ENCODE measurements around the gene IQCF5. TPM values are rescaled to one million over a fixed set of nuclear protein-coding genes. Genes with fewer than 3 reads are reported as not detected.
"Not testable (repeated sequence)": the region's sequence is repeated elsewhere in the genome, so short reads cannot be mapped to it uniquely, and the experiment has no call there.

IQCF5 gene
- total RNA-seq, 4 donors from 2014 or later = not detected

DNA sequence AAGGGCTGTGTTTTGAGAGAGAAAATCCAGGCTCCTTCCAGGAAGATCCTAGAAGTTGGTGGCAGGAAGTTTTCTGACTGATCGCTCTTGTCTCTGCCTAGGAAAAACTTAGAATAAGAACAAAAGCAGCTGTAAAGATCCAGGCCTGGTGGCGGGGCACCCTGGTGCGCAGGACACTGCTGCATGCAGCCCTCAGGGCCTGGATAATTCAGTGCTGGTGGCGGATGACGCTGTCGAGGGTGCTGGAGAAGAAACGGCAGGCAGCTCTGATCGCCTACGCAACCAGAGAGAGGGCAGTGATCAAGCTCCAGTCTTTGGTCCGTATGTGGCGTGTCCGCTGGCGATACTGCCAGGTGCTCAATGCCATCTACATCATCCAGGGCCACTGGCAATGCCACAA lies 12.5 kb downstream of the IQCF5 start:
- Histone ChIP-seq H3K36me3 (no peaks in the 10 kb centered on the region), H3K9me3 (no peaks in the 10 kb centered on the region), H3K4me3 (no peak overlapping the region), H3K27me3 (no peaks in the 10 kb centered on the region), H3K4me1 (no peaks in the 10 kb centered on the region), H3K27ac (no peak overlapping the region)
- TF ChIP-seq, protein P1, sequence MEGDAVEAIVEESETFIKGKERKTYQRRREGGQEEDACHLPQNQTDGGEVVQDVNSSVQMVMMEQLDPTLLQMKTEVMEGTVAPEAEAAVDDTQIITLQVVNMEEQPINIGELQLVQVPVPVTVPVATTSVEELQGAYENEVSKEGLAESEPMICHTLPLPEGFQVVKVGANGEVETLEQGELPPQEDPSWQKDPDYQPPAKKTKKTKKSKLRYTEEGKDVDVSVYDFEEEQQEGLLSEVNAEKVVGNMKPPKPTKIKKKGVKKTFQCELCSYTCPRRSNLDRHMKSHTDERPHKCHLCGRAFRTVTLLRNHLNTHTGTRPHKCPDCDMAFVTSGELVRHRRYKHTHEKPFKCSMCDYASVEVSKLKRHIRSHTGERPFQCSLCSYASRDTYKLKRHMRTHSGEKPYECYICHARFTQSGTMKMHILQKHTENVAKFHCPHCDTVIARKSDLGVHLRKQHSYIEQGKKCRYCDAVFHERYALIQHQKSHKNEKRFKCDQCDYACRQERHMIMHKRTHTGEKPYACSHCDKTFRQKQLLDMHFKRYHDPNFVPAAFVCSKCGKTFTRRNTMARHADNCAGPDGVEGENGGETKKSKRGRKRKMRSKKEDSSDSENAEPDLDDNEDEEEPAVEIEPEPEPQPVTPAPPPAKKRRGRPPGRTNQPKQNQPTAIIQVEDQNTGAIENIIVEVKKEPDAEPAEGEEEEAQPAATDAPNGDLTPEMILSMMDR (IDR thresholded peaks at IDR 0.05 in 4 of 5, conservative IDR thresholded peaks at IDR 0.05 in 1 of 5) = no peak
- TF ChIP-seq POLR2A (IDR thresholded peaks at IDR 0.05) = no peak
- in situ Hi-C loops (cut with MboI; ENCODE audit: low sequenced_read_pairs in 4 of 4) = no loop called here
- DNase-seq (no peak), ATAC-seq (no peak)
- intact Hi-C loops (cut with DNase I; ENCODE audit: low total_unique reads) = no loop called here

DNA sequence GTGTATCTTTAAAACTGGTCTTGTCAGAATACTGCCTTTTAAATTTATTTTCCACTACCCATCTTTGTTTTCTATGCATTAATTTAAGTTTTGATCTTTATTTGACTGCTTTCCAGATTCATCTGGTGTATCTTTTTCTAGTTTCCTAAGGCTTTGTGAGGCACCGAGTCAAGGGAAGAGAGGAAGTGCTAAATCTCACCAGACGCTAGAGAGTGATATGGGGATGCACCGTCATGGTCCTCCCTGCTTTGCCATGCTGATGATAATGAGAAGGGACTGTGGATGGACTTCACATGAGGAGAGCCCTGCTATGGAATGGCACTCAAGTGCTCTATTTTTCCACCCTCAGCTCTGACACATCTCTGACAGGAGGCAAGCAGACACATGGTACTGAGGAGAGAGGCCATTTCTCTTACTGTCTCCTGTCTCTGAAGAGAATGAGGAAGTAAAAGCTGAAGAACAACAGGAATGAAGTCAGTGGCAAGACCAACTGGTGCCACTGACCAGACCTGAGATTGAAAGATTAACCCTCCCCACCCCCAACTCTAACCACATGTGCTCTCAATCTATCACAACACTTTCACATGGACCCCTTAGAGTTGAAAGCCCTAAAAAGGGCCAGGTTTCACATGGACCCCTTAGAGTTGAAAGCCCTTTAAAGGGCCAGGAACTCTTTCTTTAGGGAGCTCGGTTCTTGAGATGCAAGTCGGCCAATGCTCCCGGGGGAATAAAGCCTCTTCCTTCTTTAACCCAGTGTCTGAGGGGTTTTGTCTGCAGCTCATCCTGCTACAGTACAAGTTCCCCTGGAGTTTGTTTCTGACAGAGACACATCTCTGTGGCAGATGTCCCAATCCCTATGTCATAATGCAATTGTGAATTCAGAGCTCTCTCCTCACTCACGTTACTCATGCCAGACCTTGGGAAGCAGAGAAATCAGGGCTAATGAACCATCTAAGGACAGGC lies 14.4 kb downstream of the IQCF5 start, which contains the start of gene IQCF2:
Gene IQCF2, plus strand, starts transcription at position 913 of the 963 bp plus-strand sequence. CDS start 52 bp downstream, outside the sequence.
- ATAC-seq (no peak), DNase-seq (no peak)
- TF ChIP-seq, protein P1 (IDR thresholded peaks at IDR 0.05 in 4 of 5, conservative IDR thresholded peaks at IDR 0.05 in 1 of 5) = no peak
- TF ChIP-seq POLR2A (IDR thresholded peaks at IDR 0.05) = no peak
- intact Hi-C loops (cut with DNase I; ENCODE audit: low total_unique reads) = no loop called here
- no peak within 1 kb of the TSS for H3K27ac ChIP-seq
- H3K9me3 ChIP-seq = no peaks in the 10 kb centered on the region
- H3K4me1 ChIP-seq = no peaks in the 10 kb centered on the region
- no peaks in the 10 kb centered on the region for H3K27me3 ChIP-seq
- in situ Hi-C loops (cut with MboI; ENCODE audit: low sequenced_read_pairs in 4 of 4) = no loop called here
- no peaks in the 10 kb centered on the region for H3K36me3 ChIP-seq
- no peak within 1 kb of the TSS for H3K4me3 ChIP-seq

DNA sequence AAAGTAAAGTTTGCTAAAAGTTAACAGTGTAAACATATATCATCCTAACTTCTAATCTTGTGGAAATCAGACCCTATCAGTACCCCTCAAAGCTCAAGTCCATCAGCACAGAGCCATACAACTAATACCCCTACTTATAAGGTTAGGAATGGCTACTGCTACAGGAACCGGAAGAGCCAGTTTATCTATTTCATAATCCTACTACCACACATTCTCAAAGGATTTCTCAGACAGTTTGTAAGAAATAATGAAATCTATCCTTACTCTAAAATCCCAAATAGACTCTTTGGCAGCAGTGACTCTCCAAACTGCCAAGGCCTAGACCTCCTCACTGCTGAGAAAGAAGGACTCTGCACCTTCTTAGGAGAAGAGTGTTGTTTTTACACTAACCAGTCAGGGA lies 20.0 kb downstream of the IQCF5 start:
- DNase-seq; H3K4me1 ChIP-seq; intact Hi-C loops (cut with DNase I; ENCODE audit: low total_unique reads); H3K4me3 ChIP-seq; H3K27ac ChIP-seq; H3K36me3 ChIP-seq; ATAC-seq; in situ Hi-C loops (cut with MboI; ENCODE audit: low sequenced_read_pairs in 4 of 4); H3K9me3 ChIP-seq; H3K27me3 ChIP-seq: not testable (repeated sequence)

DNA sequence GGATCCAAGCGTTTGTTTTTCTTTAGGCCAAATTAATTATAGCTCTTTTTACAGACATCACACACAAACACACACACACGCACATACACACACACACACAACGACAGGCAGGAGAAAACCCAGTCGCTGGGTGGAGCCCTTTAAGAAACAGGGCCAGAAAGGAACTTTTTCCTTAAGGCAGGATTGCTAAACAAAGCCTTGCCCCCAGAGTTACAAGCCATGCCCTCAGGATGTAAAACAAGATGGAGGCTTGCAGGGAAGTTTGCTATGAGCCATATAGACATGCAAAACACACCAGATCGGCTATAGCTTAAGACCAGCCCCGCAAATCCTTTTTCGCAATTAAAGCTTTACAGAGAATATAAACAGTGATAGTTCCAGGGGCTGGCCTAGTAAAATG lies 30.3 kb downstream of the IQCF5 start:
- in situ Hi-C loops (cut with MboI; ENCODE audit: low sequenced_read_pairs in 4 of 4) (no loop called here), intact Hi-C loops (cut with DNase I; ENCODE audit: low total_unique reads) (no loop called here)
- no peaks in the 10 kb centered on the region for H3K36me3 ChIP-seq
- DNase-seq = no peak
- no peaks in the 10 kb centered on the region for H3K4me1 ChIP-seq
- H3K9me3 ChIP-seq = no peaks in the 10 kb centered on the region
- H3K27me3 ChIP-seq = no peaks in the 10 kb centered on the region
- no peak overlapping the region for H3K4me3 ChIP-seq
- no peak for ATAC-seq
- H3K27ac ChIP-seq = no peak overlapping the region
- no peak for TF ChIP-seq POLR2A (IDR thresholded peaks at IDR 0.05)
- TF ChIP-seq, protein P1 (IDR thresholded peaks at IDR 0.05 in 4 of 5, conservative IDR thresholded peaks at IDR 0.05 in 1 of 5) = no peak

DNA sequence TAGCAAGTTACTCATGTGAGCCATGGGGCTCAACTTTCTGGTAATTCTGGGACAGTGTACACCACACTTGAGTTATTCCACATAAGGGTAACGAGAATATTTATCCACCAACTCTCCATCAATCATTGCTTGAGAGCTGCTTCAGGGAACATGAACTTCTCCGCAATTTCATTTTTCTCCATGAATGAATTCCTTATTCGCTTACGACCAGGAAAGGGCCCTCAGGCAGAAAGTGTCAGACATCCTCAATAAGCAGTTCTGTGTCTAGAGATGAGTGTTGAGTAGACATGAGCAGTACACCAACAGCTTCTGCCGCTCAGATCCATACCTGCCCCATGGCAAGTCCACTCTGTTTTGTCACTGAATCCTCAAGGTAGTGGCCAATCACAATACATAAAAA lies 38.8 kb downstream of the IQCF5 start:
- Histone ChIP-seq H3K27ac (no peak overlapping the region), H3K4me1 (no peaks in the 10 kb centered on the region), H3K4me3 (no peak overlapping the region), H3K36me3 (no peaks in the 10 kb centered on the region), H3K27me3 (peaks cover 0 to 2% (median 0%) of the 10 kb centered on the region in 3 donors), H3K9me3 (no peaks in the 10 kb centered on the region)
- DNase-seq (no peak), ATAC-seq (no peak)
- in situ Hi-C loops (cut with MboI; ENCODE audit: low sequenced_read_pairs in 4 of 4) (no loop called here), intact Hi-C loops (cut with DNase I; ENCODE audit: low total_unique reads) (no loop called here)
- TF ChIP-seq, protein P1 (IDR thresholded peaks at IDR 0.05 in 4 of 5, conservative IDR thresholded peaks at IDR 0.05 in 1 of 5) = no peak
- no peak for TF ChIP-seq POLR2A (IDR thresholded peaks at IDR 0.05)
